Measurements from ENCODE around the gene IL12RB1.

IL12RB1 gene

GRCh38 chr19:18086590-18087138 is at the start of gene IL12RB1:
Gene IL12RB1 (minus strand): TSS chr19:18086934. CDS start chr19:18086823, 111 bp downstream.
- ATAC-seq (ENCODE audit: low read depth) = peak; percentile 38
- Mint-ChIP-seq H3K27me3 (no peaks in the 10 kb centered on the region), H3K4me1 (peaks cover 54% of the 10 kb centered on the region), H3K36me3 (peaks cover 16% of the 10 kb centered on the region), H3K4me3 (peak within 1 kb of the TSS; percentile 93), H3K9me3 (peaks cover 11% of the 10 kb centered on the region), H3K27ac (peak within 1 kb of the TSS; percentile 93)
- peak in 1 of 2 donors; percentile 28 for DNase-seq (ENCODE audit: low spot score in 2 of 2)

GRCh38 chr19:18135712-18136584 is 49.2 kb upstream of the IL12RB1 start:
- no peak overlapping the region for H3K4me3 Mint-ChIP-seq
- H3K27ac Mint-ChIP-seq = no peak overlapping the region
- peaks cover 28% of the 10 kb centered on the region for H3K36me3 Mint-ChIP-seq
- H3K27me3 Mint-ChIP-seq = no peaks in the 10 kb centered on the region
- ATAC-seq (ENCODE audit: low read depth) (no peak), DNase-seq (ENCODE audit: low spot score in 2 of 2) (no peak)
- peaks cover 2% of the 10 kb centered on the region for H3K9me3 Mint-ChIP-seq
- peaks cover 2% of the 10 kb centered on the region for H3K4me1 Mint-ChIP-seq

GRCh38 chr19:18131841-18132596 is 45.3 kb upstream of the IL12RB1 start:
- DNase-seq (ENCODE audit: low spot score in 2 of 2) (no peak), ATAC-seq (ENCODE audit: low read depth) (no peak)
- Mint-ChIP-seq H3K27me3 (no peaks in the 10 kb centered on the region), H3K27ac (no peak overlapping the region), H3K9me3 (no peaks in the 10 kb centered on the region), H3K4me3 (no peak overlapping the region), H3K4me1 (peaks cover 2% of the 10 kb centered on the region), H3K36me3 (peaks cover 32% of the 10 kb centered on the region)

- DNase-seq (ENCODE audit: low spot score in 2 of 2) = no peak
- Mint-ChIP-seq H3K9me3 (no peaks in the 10 kb centered on the region), H3K27ac (peak overlapping the region; percentile 65), H3K4me3 (no peak overlapping the region), H3K4me1 (peaks cover 2% of the 10 kb centered on the region), H3K36me3 (peaks cover 32% of the 10 kb centered on the region), H3K27me3 (no peaks in the 10 kb centered on the region)
- no peak for ATAC-seq (ENCODE audit: low read depth)
Observed at GRCh38 chr19:18130523-18131242, 43.9 kb upstream of the IL12RB1 start.

GRCh38 chr19:18128805-18129204 is 42.1 kb upstream of the IL12RB1 start:
- ATAC-seq (ENCODE audit: low read depth) (no peak), DNase-seq (ENCODE audit: low spot score in 2 of 2) (no peak)
- Mint-ChIP-seq H3K27ac (peak overlapping the region; percentile 18), H3K27me3 (no peaks in the 10 kb centered on the region), H3K9me3 (no peaks in the 10 kb centered on the region), H3K4me3 (no peak overlapping the region), H3K4me1 (no peaks in the 10 kb centered on the region), H3K36me3 (peaks cover 27% of the 10 kb centered on the region)

GRCh38 chr19:18128044-18128443 is 41.3 kb upstream of the IL12RB1 start:
- DNase-seq (ENCODE audit: low spot score in 2 of 2) = no peak
- no peaks in the 10 kb centered on the region for H3K9me3 Mint-ChIP-seq
- peaks cover 27% of the 10 kb centered on the region for H3K36me3 Mint-ChIP-seq
- H3K27ac Mint-ChIP-seq = peak overlapping the region; percentile 18
- H3K4me3 Mint-ChIP-seq = no peak overlapping the region
- H3K27me3 Mint-ChIP-seq = no peaks in the 10 kb centered on the region
- ATAC-seq (ENCODE audit: low read depth) = no peak
- no peaks in the 10 kb centered on the region for H3K4me1 Mint-ChIP-seq

- Mint-ChIP-seq H3K4me1 (no peaks in the 10 kb centered on the region), H3K36me3 (peaks cover 25% of the 10 kb centered on the region), H3K27ac (no peak overlapping the region), H3K9me3 (no peaks in the 10 kb centered on the region), H3K27me3 (no peaks in the 10 kb centered on the region), H3K4me3 (no peak overlapping the region)
- DNase-seq (ENCODE audit: low spot score in 2 of 2) (no peak), ATAC-seq (ENCODE audit: low read depth) (no peak)
Observed at GRCh38 chr19:18126097-18126496, 39.4 kb upstream of the IL12RB1 start.

GRCh38 chr19:18123819-18124218 is 37.1 kb upstream of the IL12RB1 start:
- H3K27me3 Mint-ChIP-seq = no peaks in the 10 kb centered on the region

GRCh38 chr19:18122860-18123795 is 36.4 kb upstream of the IL12RB1 start:
- peaks cover 17% of the 10 kb centered on the region for H3K4me1 Mint-ChIP-seq
- DNase-seq (ENCODE audit: low spot score in 2 of 2) (no peak), ATAC-seq (ENCODE audit: low read depth) (no peak)
- no peaks in the 10 kb centered on the region for H3K9me3 Mint-ChIP-seq
- H3K27ac Mint-ChIP-seq = no peak overlapping the region
- H3K36me3 Mint-ChIP-seq = peaks cover 12% of the 10 kb centered on the region
- H3K27me3 Mint-ChIP-seq = no peaks in the 10 kb centered on the region
- no peak overlapping the region for H3K4me3 Mint-ChIP-seq

More at GRCh38 chr19:18123819-18124218, 37.1 kb upstream of the IL12RB1 start:
- Mint-ChIP-seq H3K36me3 (peaks cover 16% of the 10 kb centered on the region), H3K27ac (no peak overlapping the region), H3K4me1 (peaks cover 13% of the 10 kb centered on the region), H3K9me3 (no peaks in the 10 kb centered on the region), H3K4me3 (no peak overlapping the region)
- ATAC-seq (ENCODE audit: low read depth) = no peak
- DNase-seq (ENCODE audit: low spot score in 2 of 2) = no peak

- DNase-seq (ENCODE audit: low spot score in 2 of 2) (no peak), ATAC-seq (ENCODE audit: low read depth) (no peak)
- H3K9me3 Mint-ChIP-seq = no peaks in the 10 kb centered on the region
- no peak overlapping the region for H3K4me3 Mint-ChIP-seq
- no peaks in the 10 kb centered on the region for H3K27me3 Mint-ChIP-seq
- peaks cover 10% of the 10 kb centered on the region for H3K36me3 Mint-ChIP-seq
- H3K27ac Mint-ChIP-seq = no peak overlapping the region
- peaks cover 18% of the 10 kb centered on the region for H3K4me1 Mint-ChIP-seq
Observed at GRCh38 chr19:18122424-18122823, 35.7 kb upstream of the IL12RB1 start.

GRCh38 chr19:18121166-18121565 is 34.4 kb upstream of the IL12RB1 start:
- H3K27me3 Mint-ChIP-seq = no peaks in the 10 kb centered on the region
- ATAC-seq (ENCODE audit: low read depth) (no peak), DNase-seq (ENCODE audit: low spot score in 2 of 2) (no peak)
- H3K36me3 Mint-ChIP-seq = peaks cover 10% of the 10 kb centered on the region
- no peak overlapping the region for H3K27ac Mint-ChIP-seq
- H3K4me1 Mint-ChIP-seq = peaks cover 22% of the 10 kb centered on the region
- H3K4me3 Mint-ChIP-seq = no peak overlapping the region
- no peaks in the 10 kb centered on the region for H3K9me3 Mint-ChIP-seq

- Mint-ChIP-seq H3K4me1 (peaks cover 26% of the 10 kb centered on the region), H3K27ac (peak overlapping the region; percentile 71), H3K36me3 (peaks cover 12% of the 10 kb centered on the region), H3K27me3 (no peaks in the 10 kb centered on the region), H3K9me3 (no peaks in the 10 kb centered on the region), H3K4me3 (peak overlapping the region; percentile 88)
- no peak for ATAC-seq (ENCODE audit: low read depth)
- DNase-seq (ENCODE audit: low spot score in 2 of 2) = no peak
Observed at GRCh38 chr19:18120127-18120526, 33.4 kb upstream of the IL12RB1 start.

- peak overlapping the region; percentile 88 for H3K4me3 Mint-ChIP-seq
- H3K27me3 Mint-ChIP-seq = no peaks in the 10 kb centered on the region
- H3K9me3 Mint-ChIP-seq = no peaks in the 10 kb centered on the region
- peaks cover 14% of the 10 kb centered on the region for H3K36me3 Mint-ChIP-seq
- peak overlapping the region; percentile 71 for H3K27ac Mint-ChIP-seq
- no peak for ATAC-seq (ENCODE audit: low read depth)
- H3K4me1 Mint-ChIP-seq = peaks cover 30% of the 10 kb centered on the region
- no peak for DNase-seq (ENCODE audit: low spot score in 2 of 2)
Observed at GRCh38 chr19:18119717-18120105, 33.0 kb upstream of the IL12RB1 start.
